ENCODE measurements around the gene SDF2L1. TPM values are rescaled to one million over a fixed set of nuclear protein-coding genes. Genes with fewer than 3 reads are reported as not detected.
A peak's percentile ranks its signal among the peaks of the same experiment; 100 is the strongest.

SDF2L1 gene
- total and polyA plus RNA-seq, 9 of the 15 experiments (the other 6 are each of a cell fraction or from before 2014, with no cell fraction given), result 15.1 to 989 (median 124) TPM

DNA sequence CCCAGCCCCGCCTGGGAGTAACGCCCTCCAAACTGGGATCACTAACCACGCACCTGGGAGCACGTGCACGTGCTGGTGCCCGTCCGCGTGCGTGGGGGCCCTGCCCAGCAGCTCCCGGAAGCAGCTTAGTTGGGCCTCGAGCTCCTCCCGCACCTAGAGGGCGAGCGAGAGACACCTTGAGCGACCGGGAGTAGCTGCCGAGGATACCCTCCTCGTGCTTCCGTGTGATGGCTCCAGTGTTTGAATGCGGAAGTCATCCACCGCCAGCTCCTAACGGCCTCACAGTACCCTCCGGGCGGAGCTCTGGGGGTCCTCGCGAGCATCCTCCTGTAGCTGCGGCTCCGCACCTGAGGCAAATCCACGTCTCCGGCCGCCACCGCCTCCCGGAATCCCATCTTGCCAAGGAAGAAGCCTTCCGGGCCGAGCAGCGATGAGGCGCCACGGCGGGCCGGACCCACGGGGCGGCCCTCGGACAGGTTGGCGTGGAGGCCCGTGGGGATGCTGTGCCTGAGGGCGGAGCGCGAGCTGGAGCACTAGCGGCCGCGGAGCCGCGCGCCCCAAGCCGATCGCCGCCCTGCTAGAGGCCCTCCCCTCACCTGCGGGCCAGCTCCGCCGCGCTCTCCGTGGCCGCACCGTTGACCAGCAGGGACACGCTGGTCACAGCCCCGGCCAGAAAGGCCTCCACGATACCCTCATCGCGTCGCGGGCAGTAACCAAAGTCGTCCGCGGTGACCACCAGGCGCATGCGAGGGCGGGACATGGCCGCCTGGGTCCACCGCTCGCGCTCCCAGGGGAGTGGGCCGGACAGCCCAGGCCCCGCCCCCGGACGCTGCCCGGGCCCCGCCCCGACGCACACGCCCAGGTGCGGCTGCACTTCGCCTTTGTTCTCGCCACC lies 12.6 kb upstream of the SDF2L1 start, which contains the start of gene YDJC (continued):
- TF ChIP-seq FOXM1 (IDR thresholded peaks at IDR 0.05; ENCODE audit: low read depth), result no peak
- no peak for TF ChIP-seq FOXM1 (CRISPR knock-in tag; IDR thresholded peaks at IDR 0.05; ENCODE audit: low read depth)
- no peak for TF ChIP-seq MBD2 (IDR thresholded peaks at IDR 0.05; ENCODE audit: borderline replicate concordance, low read depth)
- no peak for TF ChIP-seq ZNF76 (CRISPR knock-in tag; IDR thresholded peaks at IDR 0.05; ENCODE audit: borderline replicate concordance)
- no peak for TF ChIP-seq MTF1 (CRISPR knock-in tag; IDR thresholded peaks at IDR 0.05; ENCODE audit: borderline replicate concordance)
- TF ChIP-seq POLR2B (IDR thresholded peaks at IDR 0.05; ENCODE audit: low read depth, partially characterized antibody), result no peak
- no peak for TF ChIP-seq IRF2 (CRISPR knock-in tag; IDR thresholded peaks at IDR 0.05)
- no peak for TF ChIP-seq SRSF7 (optimal IDR thresholded peaks at IDR 0.05; ENCODE audit: low read depth, low read length)
- TF ChIP-seq SIN3B (IDR thresholded peaks at IDR 0.05; ENCODE audit: low read depth), result no peak
- no peak for TF ChIP-seq BCOR (IDR thresholded peaks at IDR 0.05)
- no peak for TF ChIP-seq RBM25 (IDR thresholded peaks at IDR 0.05; ENCODE audit: low read depth, low read length, severe bottlenecking)
- TF ChIP-seq SREBF2 (CRISPR knock-in tag; IDR thresholded peaks at IDR 0.05), result no peak
- TF ChIP-seq, protein P1, sequence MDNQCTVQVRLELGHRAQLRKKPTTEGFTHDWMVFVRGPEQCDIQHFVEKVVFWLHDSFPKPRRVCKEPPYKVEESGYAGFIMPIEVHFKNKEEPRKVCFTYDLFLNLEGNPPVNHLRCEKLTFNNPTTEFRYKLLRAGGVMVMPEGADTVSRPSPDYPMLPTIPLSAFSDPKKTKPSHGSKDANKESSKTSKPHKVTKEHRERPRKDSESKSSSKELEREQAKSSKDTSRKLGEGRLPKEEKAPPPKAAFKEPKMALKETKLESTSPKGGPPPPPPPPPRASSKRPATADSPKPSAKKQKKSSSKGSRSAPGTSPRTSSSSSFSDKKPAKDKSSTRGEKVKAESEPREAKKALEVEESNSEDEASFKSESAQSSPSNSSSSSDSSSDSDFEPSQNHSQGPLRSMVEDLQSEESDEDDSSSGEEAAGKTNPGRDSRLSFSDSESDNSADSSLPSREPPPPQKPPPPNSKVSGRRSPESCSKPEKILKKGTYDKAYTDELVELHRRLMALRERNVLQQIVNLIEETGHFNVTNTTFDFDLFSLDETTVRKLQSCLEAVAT (IDR thresholded peaks at IDR 0.05), result no peak
- TF ChIP-seq HIVEP1 (CRISPR knock-in tag; IDR thresholded peaks at IDR 0.05), result no peak
- no peak for TF ChIP-seq CBFA2T3 (IDR thresholded peaks at IDR 0.05)
- no peak for TF ChIP-seq POLR2A (conservative IDR thresholded peaks at IDR 0.05)
- TF ChIP-seq SIRT6 (IDR thresholded peaks at IDR 0.05; ENCODE audit: low read depth, low read length), result no peak
- no peak for TF ChIP-seq HMG20A (CRISPR knock-in tag; conservative IDR thresholded peaks at IDR 0.05)
- TF ChIP-seq, protein P2, sequence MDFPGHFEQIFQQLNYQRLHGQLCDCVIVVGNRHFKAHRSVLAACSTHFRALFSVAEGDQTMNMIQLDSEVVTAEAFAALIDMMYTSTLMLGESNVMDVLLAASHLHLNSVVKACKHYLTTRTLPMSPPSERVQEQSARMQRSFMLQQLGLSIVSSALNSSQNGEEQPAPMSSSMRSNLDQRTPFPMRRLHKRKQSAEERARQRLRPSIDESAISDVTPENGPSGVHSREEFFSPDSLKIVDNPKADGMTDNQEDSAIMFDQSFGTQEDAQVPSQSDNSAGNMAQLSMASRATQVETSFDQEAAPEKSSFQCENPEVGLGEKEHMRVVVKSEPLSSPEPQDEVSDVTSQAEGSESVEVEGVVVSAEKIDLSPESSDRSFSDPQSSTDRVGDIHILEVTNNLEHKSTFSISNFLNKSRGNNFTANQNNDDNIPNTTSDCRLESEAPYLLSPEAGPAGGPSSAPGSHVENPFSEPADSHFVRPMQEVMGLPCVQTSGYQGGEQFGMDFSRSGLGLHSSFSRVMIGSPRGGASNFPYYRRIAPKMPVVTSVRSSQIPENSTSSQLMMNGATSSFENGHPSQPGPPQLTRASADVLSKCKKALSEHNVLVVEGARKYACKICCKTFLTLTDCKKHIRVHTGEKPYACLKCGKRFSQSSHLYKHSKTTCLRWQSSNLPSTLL (IDR thresholded peaks at IDR 0.05), result no peak
- TF ChIP-seq FOXK2 (conservative IDR thresholded peaks at IDR 0.05 in 1 of 2, IDR thresholded peaks at IDR 0.05 in 1 of 2; ENCODE audit: low read depth in 2 of 2), result no peak
- TF ChIP-seq CEBPB (tag; IDR thresholded peaks at IDR 0.05), result no peak
- no peak for TF ChIP-seq NCOA1 (IDR thresholded peaks at IDR 0.05; ENCODE audit: low read depth)
- TF ChIP-seq HCFC1 (IDR thresholded peaks at IDR 0.05; ENCODE audit: low read depth, low read length), result peak; percentile 94
- TF ChIP-seq, protein P3, sequence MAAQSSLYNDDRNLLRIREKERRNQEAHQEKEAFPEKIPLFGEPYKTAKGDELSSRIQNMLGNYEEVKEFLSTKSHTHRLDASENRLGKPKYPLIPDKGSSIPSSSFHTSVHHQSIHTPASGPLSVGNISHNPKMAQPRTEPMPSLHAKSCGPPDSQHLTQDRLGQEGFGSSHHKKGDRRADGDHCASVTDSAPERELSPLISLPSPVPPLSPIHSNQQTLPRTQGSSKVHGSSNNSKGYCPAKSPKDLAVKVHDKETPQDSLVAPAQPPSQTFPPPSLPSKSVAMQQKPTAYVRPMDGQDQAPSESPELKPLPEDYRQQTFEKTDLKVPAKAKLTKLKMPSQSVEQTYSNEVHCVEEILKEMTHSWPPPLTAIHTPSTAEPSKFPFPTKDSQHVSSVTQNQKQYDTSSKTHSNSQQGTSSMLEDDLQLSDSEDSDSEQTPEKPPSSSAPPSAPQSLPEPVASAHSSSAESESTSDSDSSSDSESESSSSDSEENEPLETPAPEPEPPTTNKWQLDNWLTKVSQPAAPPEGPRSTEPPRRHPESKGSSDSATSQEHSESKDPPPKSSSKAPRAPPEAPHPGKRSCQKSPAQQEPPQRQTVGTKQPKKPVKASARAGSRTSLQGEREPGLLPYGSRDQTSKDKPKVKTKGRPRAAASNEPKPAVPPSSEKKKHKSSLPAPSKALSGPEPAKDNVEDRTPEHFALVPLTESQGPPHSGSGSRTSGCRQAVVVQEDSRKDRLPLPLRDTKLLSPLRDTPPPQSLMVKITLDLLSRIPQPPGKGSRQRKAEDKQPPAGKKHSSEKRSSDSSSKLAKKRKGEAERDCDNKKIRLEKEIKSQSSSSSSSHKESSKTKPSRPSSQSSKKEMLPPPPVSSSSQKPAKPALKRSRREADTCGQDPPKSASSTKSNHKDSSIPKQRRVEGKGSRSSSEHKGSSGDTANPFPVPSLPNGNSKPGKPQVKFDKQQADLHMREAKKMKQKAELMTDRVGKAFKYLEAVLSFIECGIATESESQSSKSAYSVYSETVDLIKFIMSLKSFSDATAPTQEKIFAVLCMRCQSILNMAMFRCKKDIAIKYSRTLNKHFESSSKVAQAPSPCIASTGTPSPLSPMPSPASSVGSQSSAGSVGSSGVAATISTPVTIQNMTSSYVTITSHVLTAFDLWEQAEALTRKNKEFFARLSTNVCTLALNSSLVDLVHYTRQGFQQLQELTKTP (IDR thresholded peaks at IDR 0.05; ENCODE audit: low read depth in 1 of 2, partially characterized antibody in 2 of 2), result no peak
